ENCODE data around the gene MXD1. TPM values are rescaled to one million over a fixed set of nuclear protein-coding genes. Genes with fewer than 3 reads are reported as not detected.

Gene MXD1
- total and polyA plus RNA-seq, 9 of the 15 experiments (the other 6 are each of a cell fraction or from before 2014, with no cell fraction given): 6.7 to 35.9 (median 11.0) TPM

DNA sequence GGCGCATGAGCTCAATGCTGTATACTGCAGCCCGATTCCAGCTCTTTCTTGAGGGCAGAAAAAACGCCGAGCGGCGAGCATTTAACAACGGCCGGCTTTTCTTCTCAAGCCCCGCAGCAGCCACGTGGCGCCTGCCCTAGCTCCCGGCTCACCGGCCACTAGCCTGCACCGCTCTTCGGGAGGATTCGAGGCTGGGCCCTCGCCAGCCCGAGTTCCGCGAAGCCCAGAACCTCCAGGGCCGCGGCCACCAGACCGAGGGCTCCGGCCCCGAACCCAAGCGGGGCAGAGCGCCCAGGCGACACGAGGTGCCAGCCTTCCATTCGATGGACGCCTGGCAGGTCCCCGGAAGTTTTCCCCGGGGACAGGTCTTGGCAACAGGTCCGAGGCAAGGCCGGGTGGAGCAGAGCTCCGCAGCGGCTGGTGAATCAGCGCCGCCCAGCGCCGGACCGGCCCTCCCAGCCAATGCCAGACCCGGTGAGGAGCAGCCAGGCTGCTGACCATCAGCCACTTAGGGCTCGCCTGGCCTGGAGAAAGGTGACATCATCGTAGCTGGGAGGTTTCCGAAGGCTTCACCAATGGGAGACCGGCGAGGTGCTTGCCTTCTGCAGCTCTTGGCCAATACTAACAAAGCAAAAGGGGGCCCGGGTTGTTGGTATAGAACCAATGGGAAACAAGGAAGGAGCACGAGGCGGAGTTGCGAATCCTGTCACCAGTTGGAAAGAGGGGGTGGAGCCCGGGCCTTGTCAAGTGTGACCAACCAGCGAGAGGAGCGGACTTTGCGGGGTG lies 552 bp upstream of the MXD1 start (continued):
- TF ChIP-seq ETS2 (tag; IDR thresholded peaks at IDR 0.05; ENCODE audit: borderline replicate concordance, poor library complexity, severe bottlenecking) (no peak), TAF7 (tag; IDR thresholded peaks at IDR 0.05) (peak; percentile 90), ZC3H8 (IDR thresholded peaks at IDR 0.05) (peak; percentile 62; the same call in 1 of the 2 replicates), ZNF239 (CRISPR knock-in tag; IDR thresholded peaks at IDR 0.05) (peak; percentile 37), SMAD2 (IDR thresholded peaks at IDR 0.05; ENCODE audit: low read depth, low read length) (no peak), MBD2 (IDR thresholded peaks at IDR 0.05; ENCODE audit: borderline replicate concordance, low read depth) (peak; percentile 96), KLF16 (IDR thresholded peaks at IDR 0.05) (no peak), HDAC8 (tag; IDR thresholded peaks at IDR 0.05) (peak; percentile 76; the same call in 1 of the 2 replicates), NCOA6 (IDR thresholded peaks at IDR 0.05) (no peak), CCNT2 (IDR thresholded peaks at IDR 0.05; ENCODE audit: borderline replicate concordance, extremely low read depth, insufficient read length, low read depth, low read length) (peak; percentile 67), CREB1 (IDR thresholded peaks at IDR 0.05) (peak; percentile 85), CREB1 (CRISPR knock-in tag; IDR thresholded peaks at IDR 0.05) (peak; percentile 84), CBX5 (IDR thresholded peaks at IDR 0.05; ENCODE audit: borderline replicate concordance, low read depth) (0 out of 2 replicates have a peak, but pooled peaks have one; percentile 35), ZNF174 (CRISPR knock-in tag; IDR thresholded peaks at IDR 0.05) (no peak), L3MBTL2 (IDR thresholded peaks at IDR 0.05) (peak; percentile 99), MEF2A (IDR thresholded peaks at IDR 0.05; ENCODE audit: control insufficient read depth, low read depth, low read length) (no peak)
- TF ChIP-seq, protein P1, sequence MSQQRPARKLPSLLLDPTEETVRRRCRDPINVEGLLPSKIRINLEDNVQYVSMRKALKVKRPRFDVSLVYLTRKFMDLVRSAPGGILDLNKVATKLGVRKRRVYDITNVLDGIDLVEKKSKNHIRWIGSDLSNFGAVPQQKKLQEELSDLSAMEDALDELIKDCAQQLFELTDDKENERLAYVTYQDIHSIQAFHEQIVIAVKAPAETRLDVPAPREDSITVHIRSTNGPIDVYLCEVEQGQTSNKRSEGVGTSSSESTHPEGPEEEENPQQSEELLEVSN (IDR thresholded peaks at IDR 0.05; ENCODE audit: borderline replicate concordance in 1 of 2, extremely low read depth in 1 of 2, insufficient read depth in 1 of 2, insufficient read length in 1 of 2, low read depth in 1 of 2, low read length in 1 of 2, poor library complexity in 1 of 2, severe bottlenecking in 1 of 2): peak; percentile 57 to 85
- TF ChIP-seq, protein P2, sequence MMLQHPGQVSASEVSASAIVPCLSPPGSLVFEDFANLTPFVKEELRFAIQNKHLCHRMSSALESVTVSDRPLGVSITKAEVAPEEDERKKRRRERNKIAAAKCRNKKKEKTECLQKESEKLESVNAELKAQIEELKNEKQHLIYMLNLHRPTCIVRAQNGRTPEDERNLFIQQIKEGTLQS (IDR thresholded peaks at IDR 0.05): peak; percentile 100
- TF ChIP-seq, protein P2 (CRISPR knock-in tag; conservative IDR thresholded peaks at IDR 0.05): peak; percentile 92
- TF ChIP-seq, protein P3, sequence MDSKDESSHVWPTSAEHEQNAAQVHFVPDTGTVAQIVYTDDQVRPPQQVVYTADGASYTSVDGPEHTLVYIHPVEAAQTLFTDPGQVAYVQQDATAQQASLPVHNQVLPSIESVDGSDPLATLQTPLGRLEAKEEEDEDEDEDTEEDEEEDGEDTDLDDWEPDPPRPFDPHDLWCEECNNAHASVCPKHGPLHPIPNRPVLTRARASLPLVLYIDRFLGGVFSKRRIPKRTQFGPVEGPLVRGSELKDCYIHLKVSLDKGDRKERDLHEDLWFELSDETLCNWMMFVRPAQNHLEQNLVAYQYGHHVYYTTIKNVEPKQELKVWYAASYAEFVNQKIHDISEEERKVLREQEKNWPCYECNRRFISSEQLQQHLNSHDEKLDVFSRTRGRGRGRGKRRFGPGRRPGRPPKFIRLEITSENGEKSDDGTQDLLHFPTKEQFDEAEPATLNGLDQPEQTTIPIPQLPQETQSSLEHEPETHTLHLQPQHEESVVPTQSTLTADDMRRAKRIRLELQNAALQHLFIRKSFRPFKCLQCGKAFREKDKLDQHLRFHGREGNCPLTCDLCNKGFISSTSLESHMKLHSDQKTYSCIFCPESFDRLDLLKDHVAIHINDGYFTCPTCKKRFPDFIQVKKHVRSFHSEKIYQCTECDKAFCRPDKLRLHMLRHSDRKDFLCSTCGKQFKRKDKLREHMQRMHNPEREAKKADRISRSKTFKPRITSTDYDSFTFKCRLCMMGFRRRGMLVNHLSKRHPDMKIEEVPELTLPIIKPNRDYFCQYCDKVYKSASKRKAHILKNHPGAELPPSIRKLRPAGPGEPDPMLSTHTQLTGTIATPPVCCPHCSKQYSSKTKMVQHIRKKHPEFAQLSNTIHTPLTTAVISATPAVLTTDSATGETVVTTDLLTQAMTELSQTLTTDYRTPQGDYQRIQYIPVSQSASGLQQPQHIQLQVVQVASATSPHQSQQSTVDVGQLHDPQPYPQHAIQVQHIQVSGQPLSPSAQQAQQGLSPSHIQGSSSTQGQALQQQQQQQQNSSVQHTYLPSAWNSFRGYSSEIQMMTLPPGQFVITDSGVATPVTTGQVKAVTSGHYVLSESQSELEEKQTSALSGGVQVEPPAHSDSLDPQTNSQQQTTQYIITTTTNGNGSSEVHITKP (IDR thresholded peaks at IDR 0.05; ENCODE audit: partially characterized antibody): no peak

Data from K562 (cell line).